NCI-H748 treated with DMSO at 0.1 percent for 48 hours (cell line): ENCODE results near the gene IL4I1.
"Not testable (repeated sequence)": the region's sequence is repeated elsewhere in the genome, so short reads cannot be mapped to it uniquely, and the experiment has no call there.

ENCODE experiments used
- DNase-seq: peaks from one replicate; lab custom pipeline; 2025; lab: John Stamatoyannopoulos, UW

The IL4I1 gene

DNA sequence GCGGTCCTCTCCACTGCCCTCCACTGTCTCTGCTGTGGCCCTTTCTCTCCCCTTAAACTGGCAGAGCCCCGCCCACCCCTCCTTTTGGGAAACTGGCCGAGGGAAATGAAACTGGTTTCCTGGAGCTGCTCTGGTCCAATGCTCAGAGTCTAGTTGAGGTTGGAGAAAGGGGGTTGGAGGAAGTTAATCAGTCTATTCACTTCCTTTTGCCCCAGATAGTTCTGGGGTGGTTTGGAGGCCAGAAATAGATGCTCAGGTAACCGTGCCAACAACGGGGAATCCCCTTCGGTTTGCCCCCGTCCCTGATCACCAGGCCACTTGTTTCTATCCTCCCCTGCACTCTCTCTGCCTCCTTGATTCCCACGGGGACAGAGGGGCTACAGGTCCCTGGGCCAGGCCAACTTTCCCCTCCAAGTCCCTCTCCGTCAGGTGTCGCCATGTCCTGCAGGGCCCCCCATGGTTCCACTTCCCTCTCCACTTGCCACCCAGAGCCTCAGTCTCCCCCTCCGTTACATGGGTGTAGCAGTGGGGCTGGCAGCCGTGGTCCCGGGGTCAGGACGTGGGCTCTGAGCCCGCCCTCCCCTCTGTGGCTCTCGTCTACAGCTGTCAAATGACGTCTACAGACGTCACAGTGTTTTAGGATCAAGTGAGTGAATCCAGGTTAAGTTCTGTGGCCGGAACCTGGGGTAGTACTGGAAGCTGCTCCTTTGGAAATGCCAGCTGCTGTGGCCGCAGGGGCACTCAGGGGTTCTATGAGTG, at the start of gene IL4I1:
Gene IL4I1, minus strand, starts transcription at position 25 of the 759 bp plus-strand sequence. CDS start 727 bp downstream, outside the sequence.
- no peak for DNase-seq

DNA sequence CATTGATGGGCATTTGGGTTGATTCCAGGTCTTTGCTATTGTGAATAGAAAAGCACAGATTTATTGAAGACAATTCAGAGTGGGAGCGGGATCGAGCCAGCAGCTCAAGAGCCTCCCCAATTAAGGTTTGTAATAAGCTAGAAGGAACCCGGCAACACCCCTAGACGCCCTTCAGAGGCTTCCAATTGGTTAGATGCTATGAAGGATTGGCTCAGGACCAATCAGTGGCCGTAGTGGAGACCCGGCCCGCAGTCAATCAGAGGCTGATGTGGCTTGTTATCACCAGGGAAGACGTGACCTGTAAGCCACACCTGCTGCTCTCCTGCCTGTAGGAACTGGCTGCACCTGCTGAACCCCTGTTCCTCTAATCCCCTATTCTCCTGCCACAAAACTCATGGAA, 49.7 kb upstream of the IL4I1 start:
- no peak for DNase-seq

DNA sequence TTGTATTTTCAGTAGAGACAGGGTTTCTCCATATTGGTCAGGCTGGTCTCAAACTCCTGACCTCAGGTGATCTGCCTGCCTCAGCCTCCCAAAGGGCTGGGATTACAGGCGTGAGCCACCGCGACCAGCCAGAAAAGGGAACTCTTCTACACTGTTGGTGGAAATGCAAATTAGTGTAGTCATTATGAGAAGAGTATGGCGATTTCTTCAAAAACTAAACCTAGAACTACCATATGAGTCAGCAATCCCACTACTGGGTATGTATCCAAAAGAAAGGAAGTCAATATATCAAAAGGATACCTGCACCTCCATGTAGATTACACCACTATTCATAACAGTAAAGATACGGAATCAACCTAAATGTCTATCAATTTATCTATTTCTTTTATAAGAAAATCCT, 47.9 kb upstream of the IL4I1 start:
- DNase-seq = not testable (repeated sequence)

DNA sequence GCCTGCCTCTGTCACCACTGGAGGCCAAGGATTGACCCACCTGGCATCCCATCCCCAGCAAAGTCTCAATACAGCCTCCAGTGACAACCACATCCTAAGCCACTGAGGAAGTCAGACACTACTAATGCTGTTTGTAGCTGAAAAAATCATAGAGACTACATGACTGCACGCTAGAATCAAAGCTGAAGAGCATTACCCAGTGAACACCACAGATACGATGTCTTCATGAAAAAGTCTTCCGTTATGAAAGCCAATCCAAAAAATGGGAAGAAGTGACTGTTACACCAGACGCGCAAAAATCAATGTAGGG, 43.8 kb upstream of the IL4I1 start:
- DNase-seq = no peak

- no peak for DNase-seq
Measured at GRCh38 chr19:49939721-49940481, 43.2 kb upstream of the IL4I1 start.

DNA sequence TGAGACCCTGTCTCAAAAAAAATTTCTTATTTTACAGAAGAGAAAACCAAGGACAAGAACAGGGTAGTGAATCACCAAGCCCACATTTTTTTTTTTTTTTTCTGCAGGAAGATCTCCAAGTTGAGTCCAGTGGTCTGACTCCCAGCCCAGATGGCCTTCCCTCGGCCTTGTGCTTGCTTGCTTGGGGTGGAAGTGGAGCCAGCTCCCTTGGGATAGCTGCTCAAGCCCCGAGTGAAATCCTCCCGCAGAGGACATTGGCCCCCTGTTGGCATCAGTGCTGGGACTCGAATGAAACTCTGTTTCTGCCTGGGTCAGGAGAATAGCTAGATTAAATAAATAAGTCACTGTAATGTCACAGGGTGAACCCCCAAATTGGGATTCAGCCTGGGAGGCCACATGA, 42.0 kb upstream of the IL4I1 start:
- DNase-seq = no peak

GRCh38 chr19:49937750-49938381, 41.2 kb upstream of the IL4I1 start:
- peak; percentile 73 for DNase-seq

- no peak for DNase-seq
Measured at GRCh38 chr19:49936549-49936948, 39.9 kb upstream of the IL4I1 start.

DNA sequence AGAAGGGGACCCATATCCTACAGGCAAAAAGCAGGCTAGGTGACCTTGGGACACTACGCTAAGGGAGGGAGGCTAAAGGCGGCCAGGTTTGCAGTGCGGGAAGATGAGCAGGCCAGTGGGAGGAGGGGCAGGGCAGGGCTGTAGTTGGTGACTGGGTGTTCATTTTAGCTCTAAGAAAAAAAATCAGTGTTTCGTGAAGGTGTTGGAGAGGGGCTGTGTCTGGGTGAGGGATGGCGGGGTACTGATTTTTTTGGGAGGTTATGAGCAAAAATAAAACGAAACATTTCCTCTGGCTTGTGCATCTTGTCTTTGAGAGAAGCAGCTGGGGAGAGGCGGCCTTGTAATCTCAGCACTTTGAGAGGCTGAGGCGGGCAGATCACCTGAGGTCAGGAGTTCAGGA, 37.0 kb upstream of the IL4I1 start:
- DNase-seq = no peak

DNA sequence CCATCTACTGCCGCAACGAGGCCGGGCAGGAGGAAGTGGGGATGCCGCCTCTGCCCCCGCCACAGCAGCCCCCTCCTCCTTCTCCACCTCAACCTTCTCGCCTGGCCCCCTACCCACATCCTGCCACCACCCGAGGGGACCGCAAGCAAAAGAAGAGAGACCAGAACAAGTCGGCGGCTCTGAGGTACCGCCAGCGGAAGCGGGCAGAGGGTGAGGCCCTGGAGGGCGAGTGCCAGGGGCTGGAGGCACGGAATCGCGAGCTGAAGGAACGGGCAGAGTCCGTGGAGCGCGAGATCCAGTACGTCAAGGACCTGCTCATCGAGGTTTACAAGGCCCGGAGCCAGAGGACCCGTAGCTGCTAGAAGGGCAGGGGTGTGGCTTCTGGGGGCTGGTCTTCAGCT, 36.0 kb upstream of the IL4I1 start:
- no peak for DNase-seq

DNA sequence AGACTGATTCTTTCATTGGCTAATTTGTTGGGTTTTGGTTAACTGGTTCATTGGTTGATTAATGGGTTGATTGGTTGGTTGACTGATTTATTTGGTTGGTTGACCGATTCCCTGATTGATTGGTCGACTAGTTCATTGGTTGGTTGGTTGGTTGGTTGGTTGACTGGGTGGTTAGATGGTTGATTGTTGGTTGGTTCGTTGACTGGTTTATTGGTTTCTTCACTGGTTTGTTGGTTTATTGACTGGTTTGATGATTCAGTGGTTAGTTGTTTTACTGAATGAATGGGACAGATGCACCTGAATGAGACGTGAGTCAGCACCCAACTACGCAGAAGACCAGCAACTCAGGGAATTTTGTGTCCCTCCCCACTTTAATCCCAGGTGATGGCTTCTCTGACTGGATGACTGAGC, 35.4 kb upstream of the IL4I1 start:
- DNase-seq = no peak

DNA sequence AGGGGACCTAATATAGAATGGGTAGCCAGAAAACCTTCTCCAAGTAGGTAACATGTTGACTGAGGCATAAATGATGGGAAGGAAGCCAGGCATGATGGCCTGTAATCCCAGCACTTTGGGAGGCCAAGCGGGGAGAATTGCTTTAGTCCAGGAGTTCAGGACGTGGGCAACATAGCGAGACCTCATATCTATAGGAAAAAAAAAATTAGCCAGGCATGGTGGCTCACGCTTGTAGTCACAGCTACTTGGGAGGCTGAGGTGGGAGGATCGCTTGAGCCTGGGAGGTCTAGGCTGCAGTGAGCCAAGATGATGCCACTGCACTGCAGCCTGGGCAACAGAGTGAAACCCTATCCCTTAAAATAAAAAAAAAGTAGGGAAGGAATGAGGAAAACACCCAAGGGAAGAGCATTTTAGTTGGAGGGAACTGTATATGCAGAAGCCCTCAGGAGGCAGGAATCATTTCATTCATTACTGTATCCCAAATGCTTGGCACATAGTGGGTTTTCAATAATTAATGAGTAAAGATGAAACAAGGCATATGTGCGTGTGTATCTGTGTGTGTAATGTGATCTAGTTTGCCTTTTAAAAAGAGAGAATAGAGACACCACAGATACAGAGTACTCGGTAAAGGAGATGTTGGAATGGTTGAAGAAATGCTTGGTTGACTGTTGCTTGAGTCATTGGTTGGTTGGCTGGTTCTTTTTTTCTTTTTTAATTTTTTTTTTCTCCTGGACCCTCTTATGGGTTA, 34.8 kb upstream of the IL4I1 start:
- no peak for DNase-seq

DNA sequence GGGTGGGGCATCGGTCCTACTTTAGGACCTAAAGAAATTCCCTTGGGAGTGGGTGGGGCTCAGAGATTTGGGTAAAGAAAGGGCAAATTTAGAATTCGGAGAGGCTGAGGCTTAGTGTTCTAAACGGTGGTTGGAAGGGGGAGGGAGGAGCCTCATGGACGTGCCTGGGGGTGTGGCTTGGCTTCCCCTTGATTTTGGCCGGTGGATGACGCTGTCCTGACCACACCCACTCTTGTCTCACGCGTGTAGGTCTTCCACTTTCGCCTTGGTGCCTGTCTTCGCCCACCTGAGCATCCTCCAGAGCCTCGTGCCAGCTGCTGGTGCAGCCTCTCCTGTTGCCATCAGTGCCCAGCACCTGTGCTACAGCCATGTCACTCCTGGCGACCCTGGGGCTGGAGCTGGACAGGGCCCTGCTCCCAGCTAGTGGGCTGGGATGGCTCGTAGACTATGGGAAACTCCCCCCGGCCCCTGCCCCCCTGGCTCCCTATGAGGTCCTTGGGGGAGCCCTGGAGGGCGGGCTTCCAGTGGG, 33.9 kb upstream of the IL4I1 start:
- peak; percentile 44 for DNase-seq

- peak; percentile 98 for DNase-seq
Measured at GRCh38 chr19:49929611-49930482, 33.2 kb upstream of the IL4I1 start.

DNA sequence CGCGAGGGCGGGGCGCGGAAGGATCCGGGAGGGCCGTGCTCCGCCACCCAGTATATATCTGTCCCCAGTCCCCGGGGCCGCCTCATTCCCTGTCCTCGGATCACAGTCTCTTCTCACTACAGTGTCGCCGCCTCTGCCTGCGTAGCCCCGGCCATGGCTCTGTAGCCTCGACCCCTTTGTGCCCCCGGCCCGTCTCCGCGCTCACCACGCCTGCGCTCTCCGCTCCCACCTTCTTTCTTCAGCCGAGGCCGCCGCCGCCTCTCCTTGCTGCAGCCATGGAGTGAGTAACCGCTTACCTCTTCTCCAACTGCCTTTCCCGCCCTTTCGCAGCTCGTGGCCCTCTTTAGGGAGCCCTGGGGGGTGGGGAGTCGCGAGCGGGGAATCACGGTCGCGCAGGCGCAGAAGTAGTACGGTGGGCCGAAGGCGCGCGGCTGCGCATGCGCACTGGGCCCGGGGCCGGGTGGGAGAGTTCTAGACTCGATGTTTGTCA, 32.5 kb upstream of the IL4I1 start, which contains the start of the genes ATF5 and NUP62:
Gene ATF5, plus strand, starts transcription at position 85 of the 490 bp plus-strand sequence. CDS start 1,646 bp downstream, outside the sequence.
Gene NUP62, minus strand, starts transcription at position 384 of the 490 bp plus-strand sequence. CDS start 19,697 bp downstream, outside the sequence.
- DNase-seq = peak; percentile 93

DNA sequence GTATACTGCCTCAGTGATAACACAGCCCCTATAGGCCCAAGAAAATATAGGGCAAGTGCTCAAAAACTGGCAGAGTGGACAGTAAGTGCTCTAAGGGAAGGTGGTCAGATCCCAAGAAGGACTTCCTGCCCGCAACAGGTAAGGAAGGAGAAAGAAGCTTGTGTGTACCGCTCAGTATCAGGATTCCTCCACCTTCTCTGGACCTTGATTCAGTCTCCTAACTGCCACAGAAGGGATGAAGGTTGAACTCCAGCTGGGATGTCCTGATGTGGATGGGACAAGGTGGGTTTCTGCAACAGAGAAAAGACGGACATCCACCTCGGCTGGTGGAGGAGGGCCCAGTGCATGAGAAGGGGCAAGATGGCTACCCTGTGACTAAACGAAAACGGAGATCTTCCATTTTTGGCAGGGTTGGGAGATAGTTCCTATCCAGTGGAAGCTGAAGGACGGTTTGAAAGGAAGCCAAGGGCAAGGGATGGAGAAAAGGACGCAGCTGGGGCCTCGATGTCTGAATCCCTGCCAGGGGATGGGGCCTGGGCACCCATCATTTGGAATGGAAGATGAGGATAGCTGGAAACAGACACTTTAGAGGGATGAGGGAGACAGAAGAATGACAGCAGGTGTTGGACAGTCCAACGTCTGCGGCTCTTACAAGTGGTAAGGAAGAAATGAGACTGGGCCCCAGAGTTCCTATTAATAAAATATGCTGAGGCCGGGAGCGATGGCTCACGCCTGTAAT, 31.0 kb upstream of the IL4I1 start:
- no peak for DNase-seq

DNA sequence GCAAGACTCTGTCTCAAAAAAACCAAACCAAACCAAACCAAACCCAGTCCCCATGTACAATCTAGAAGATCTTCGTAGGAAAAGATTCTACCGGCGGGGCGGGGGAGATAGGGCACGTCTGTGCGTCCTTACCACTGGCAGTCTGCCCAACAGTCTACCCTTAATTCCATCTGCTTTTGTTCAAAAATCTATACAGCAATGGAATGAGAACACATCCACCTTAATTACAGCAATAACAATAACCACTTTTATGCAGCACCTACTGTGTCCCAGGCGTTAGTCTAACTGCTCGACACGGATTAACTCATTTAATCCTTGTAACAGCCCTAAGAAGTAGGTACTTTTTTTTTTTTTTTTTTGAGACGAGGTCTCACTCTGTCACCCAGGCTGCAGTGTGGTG, 29.8 kb upstream of the IL4I1 start:
- DNase-seq = no peak

DNA sequence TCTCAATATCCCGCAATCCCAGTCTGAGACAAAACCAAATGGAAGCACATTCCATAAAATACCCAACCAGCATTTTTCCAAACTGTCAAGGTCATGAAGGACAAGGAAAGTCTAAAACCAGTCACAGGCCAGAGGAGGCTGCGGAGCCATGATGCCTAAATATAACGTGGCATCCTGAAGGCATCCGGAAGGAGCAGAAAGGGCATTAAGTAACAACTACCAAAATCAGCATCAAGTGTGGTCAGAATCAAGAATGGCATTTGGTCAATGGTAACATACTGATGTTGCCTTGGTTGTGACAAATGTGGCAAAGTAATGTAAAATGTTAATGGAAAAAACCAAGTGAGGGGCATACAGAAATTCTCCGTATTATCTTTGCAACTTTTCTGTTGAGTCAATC, 28.8 kb upstream of the IL4I1 start:
- no peak for DNase-seq

- not testable (repeated sequence) for DNase-seq
Measured at GRCh38 chr19:49924881-49925210, 28.2 kb upstream of the IL4I1 start.
